Measurements from ENCODE around the gene MRPL36. TPM values are rescaled to one million over a fixed set of nuclear protein-coding genes. Genes with fewer than 3 reads are reported as not detected.
"Not testable (repeated sequence)": the region's sequence is repeated elsewhere in the genome, so short reads cannot be mapped to it uniquely, and the experiment has no call there.

The MRPL36 gene
- total RNA-seq, 2 experiments from 2014 or later = 60.7 to 63.4 TPM

DNA sequence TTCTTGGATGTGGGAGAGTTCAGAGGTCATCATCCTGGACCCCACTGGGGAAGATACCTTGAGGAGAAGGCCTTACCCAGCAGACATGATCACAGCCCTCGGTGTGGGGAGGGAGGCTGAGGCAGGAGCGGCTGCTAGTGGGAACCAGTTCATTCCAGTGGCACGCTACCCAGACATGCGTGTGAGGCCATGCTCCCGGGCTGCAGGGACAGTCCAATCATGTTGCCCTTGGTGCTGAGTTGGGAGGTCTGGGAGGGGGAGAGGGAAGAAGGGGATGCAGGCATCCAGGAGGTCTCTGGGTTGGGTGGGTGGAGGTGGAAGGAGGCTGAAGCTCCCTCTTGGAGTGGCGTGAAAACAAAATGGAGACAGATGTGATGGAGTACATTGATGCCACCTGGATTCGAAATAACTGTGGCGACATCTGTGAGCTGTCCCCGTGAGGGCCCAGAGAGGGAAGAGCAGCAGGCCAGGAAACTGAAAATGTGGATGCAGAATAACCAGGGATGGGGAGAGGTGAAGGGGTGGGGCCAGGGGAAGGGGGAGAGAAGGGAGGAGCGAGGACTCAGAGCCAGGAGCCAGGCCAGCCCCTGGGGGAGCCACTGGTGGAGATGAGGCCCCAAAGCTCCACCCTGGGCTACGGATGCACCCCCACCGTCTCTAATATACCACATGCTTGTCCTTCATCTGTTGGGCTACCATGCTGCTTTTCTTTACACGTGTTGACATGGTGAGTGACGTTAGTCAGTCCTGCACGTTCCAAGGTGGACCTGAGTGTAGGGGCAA lies 17.8 kb upstream of the MRPL36 start:
- Mint-ChIP-seq H3K4me3 (no peak overlapping the region), H3K36me3 (ENCODE audit: low read depth) (peaks cover 46% of the 10 kb centered on the region), H3K4me1 (ENCODE audit: low read depth) (no peaks in the 10 kb centered on the region), H3K9me3 (no peaks in the 10 kb centered on the region), H3K27ac (no peak overlapping the region), H3K27me3 (ENCODE audit: low read depth) (no peaks in the 10 kb centered on the region)
- DNase-seq = no peak
- intact Hi-C loops (cut with micrococcal nuclease) = no loop called here
- CTCF ChIA-PET = no interaction called here

DNA sequence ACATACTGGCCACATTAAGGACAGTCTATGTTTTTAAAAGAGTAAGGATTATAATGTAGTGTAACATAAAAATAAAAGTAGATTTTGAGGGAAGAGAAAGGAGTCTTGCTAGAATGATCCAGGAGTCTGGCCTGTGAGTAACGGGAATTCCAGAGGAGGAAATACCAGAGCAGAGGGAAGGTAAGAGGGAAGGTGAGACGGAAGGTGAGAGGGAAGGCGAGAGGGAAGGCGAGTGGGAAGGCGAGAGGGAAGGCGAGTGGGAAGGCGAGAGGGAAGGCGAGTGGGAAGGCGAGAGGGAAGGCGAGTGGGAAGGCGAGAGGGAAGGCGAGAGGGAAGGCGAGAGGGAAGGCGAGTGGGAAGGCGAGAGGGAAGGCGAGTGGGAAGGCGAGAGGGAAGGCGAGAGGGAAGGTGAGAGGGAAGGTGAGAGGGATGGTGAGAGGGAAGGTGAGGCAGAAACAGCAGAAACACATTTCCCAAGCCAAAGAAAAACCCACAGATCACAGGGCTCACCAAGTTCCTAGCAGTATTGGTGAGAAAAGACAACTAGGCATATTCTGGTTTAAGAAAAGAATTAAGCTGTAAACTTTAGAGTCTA lies 17.0 kb upstream of the MRPL36 start:
- H3K27me3 Mint-ChIP-seq (ENCODE audit: low read depth); intact Hi-C loops (cut with micrococcal nuclease); H3K9me3 Mint-ChIP-seq; H3K4me1 Mint-ChIP-seq (ENCODE audit: low read depth); DNase-seq; H3K4me3 Mint-ChIP-seq; H3K27ac Mint-ChIP-seq; CTCF ChIA-PET: not testable (repeated sequence)
- H3K36me3 Mint-ChIP-seq (ENCODE audit: low read depth) = peaks cover 46% of the 10 kb centered on the region

DNA sequence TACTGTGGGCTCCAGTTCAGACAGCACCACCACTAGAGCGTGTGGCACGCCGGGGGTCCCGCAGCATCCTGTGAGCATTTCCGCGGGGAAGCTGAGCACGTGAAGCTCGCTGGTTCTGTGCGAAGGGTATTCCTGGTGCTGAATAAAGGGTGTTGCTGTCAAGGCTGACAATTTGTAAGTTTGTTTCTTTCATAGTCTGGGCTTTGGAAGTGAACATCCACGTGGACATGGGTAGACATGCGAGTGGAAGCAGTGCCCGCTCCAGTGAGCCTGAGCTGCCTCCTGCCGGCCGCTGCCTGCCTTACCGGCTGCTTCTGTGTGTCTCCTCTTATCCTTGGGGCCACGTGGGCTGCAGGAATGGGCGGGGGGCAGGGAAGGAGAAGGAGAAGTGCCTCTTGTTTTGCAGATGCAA lies 16.2 kb upstream of the MRPL36 start:
- peaks cover 3% of the 10 kb centered on the region for H3K4me1 Mint-ChIP-seq (ENCODE audit: low read depth)
- no peak overlapping the region for H3K27ac Mint-ChIP-seq
- CTCF ChIA-PET = no interaction called here
- no peak for DNase-seq
- H3K36me3 Mint-ChIP-seq (ENCODE audit: low read depth) = peaks cover 48% of the 10 kb centered on the region
- H3K9me3 Mint-ChIP-seq = no peaks in the 10 kb centered on the region
- no peak overlapping the region for H3K4me3 Mint-ChIP-seq
- intact Hi-C loops (cut with micrococcal nuclease) = no loop called here
- no peaks in the 10 kb centered on the region for H3K27me3 Mint-ChIP-seq (ENCODE audit: low read depth)

DNA sequence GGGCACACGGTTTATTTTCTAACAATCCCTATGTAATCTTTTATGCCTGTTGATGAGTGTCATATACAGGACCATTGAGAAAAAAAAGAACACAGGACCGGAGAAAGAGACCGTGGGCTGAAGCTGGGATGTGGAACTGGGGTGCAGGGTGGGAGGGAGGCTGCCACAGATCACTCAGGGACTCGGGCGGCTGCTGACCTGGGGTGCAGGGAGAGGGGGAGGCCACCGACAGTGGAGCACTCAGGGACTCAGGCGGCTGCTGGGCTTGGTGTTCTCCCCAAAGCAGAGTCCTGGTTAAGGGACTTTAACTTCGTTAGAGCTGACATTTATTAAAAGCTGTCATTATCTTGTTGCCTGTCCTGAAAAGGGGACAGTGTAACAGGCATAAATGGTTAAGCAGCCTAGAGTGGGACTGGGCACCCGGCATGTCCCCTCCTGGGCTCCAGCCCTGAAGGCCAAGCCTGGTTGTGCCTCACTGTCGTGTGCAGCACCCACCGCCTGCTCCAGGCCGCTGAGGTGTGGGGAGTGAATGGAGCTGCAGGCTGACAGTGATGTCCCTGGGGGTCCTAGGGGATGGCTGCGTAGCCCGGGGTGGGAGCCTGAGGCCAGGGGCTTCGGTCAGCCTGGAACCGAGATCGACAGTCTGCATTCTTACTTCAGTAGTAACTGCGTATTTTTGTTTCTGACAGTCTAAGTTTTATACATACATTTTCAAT lies 15.6 kb upstream of the MRPL36 start:
- Mint-ChIP-seq H3K4me1 (ENCODE audit: low read depth) (peaks cover 3% of the 10 kb centered on the region), H3K4me3 (no peak overlapping the region), H3K27ac (no peak overlapping the region), H3K27me3 (ENCODE audit: low read depth) (no peaks in the 10 kb centered on the region), H3K9me3 (no peaks in the 10 kb centered on the region), H3K36me3 (ENCODE audit: low read depth) (peaks cover 46% of the 10 kb centered on the region)
- CTCF ChIA-PET = no interaction called here
- no peak for DNase-seq
- intact Hi-C loops (cut with micrococcal nuclease) = no loop called here

DNA sequence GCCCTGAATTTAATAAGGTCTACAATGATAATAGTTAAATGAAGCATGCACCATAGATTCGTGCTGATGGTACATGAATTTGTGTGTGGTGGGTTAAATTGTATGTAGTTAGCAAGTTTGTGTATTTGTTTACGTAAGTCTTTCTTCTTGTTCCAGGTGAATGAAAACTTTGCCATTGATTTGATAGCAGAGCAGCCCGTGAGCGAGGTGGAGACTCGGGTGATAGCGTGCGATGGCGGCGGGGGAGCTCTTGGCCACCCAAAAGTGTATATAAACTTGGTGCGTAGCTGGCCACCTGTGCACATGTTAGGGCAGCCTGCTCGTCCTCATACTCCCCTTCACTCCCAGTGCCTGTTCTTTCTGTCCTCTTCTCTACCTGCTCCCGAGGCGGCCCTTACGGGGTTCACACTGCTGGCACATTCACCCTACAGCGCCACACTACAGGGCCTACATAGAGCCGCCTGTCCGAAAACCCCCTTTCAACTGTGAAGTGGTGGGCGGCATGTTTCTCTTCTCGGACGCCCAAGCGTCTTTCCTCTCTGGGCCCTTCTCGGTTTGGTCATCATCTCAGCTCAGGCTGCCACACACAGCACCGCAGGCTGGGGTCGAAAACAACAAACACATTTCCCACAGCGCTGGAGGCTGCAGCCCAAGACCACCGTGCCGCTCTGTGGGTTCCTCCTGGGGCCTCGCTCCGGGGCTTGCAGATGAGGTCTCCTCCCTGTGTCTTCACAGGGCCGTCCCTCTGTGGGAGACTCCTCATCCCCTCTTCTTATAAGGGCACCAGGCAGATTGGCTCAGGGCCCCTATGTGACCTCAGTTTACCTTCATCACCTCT lies 14.8 kb upstream of the MRPL36 start:
- peaks cover 5% of the 10 kb centered on the region for H3K4me1 Mint-ChIP-seq (ENCODE audit: low read depth)
- no peak overlapping the region for H3K27ac Mint-ChIP-seq
- no peak overlapping the region for H3K4me3 Mint-ChIP-seq
- no peaks in the 10 kb centered on the region for H3K9me3 Mint-ChIP-seq
- peaks cover 45% of the 10 kb centered on the region for H3K36me3 Mint-ChIP-seq (ENCODE audit: low read depth)
- intact Hi-C loops (cut with micrococcal nuclease) = no loop called here
- CTCF ChIA-PET = no interaction called here
- no peak for DNase-seq
- H3K27me3 Mint-ChIP-seq (ENCODE audit: low read depth) = no peaks in the 10 kb centered on the region

DNA sequence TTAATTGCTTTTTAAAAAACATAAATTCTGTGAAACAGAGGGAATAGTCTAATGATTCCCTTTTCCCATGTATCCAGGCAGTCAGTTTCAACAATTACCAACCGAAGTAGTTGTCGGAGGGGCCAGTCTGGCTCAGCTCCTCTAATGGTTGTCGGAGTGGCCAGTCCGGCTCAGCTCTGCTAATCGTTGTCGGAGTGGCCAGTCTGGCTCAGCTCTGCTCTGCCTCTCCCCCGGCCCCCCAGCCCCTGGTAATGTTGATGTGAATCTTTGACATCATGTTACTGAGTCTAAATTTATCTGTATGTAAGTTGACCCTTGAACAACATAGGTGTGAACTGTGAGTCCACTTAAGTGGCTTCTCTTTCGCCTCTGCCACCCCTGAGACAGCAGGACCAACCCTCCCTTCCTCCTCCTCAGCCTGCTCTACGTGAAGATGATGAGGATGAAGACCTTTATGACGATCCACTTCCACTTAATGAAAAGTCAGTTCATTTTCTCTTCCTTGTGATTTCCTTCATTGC lies 11.0 kb upstream of the MRPL36 start:
- CTCF ChIA-PET = no interaction called here
- intact Hi-C loops (cut with micrococcal nuclease) = no loop called here
- no peak overlapping the region for H3K4me3 Mint-ChIP-seq
- no peaks in the 10 kb centered on the region for H3K9me3 Mint-ChIP-seq
- no peaks in the 10 kb centered on the region for H3K27me3 Mint-ChIP-seq (ENCODE audit: low read depth)
- DNase-seq = no peak
- no peak overlapping the region for H3K27ac Mint-ChIP-seq
- peaks cover 39% of the 10 kb centered on the region for H3K36me3 Mint-ChIP-seq (ENCODE audit: low read depth)
- peaks cover 19% of the 10 kb centered on the region for H3K4me1 Mint-ChIP-seq (ENCODE audit: low read depth)

DNA sequence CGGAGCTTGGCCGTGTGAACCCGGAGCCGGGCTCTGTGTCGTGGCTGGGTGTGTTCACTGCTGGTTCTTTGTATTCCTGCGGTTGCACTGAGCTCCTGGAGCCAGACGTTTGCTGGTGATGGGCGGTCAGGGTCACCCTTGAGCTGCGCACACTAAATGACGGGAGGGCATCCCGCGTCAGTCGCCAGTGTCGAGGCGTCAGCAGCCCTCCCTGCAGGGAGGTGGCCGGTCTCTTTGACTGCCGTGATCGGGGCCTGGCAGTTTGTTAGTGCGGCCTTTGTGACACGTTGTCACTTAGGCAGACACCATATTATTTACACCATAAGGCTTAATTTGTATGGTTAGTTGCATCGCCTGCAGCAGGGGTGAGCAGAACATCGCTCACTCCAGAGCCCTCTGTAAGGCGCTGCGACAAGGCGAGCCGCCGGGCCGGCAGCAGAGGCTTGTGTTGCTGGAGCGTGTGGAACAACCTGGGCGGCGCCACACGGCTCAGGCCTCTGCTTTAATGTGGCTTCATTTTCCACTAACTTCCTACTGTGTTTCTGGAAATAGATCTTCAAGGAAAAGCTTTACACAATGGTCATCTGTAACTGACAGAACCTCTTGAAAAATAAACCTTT lies 9.9 kb upstream of the MRPL36 start:
- CTCF ChIA-PET = no interaction called here
- peaks cover 36% of the 10 kb centered on the region for H3K36me3 Mint-ChIP-seq (ENCODE audit: low read depth)
- no peak for DNase-seq
- H3K4me3 Mint-ChIP-seq = no peak overlapping the region
- H3K27me3 Mint-ChIP-seq (ENCODE audit: low read depth) = no peaks in the 10 kb centered on the region
- intact Hi-C loops (cut with micrococcal nuclease) = no loop called here
- no peak overlapping the region for H3K27ac Mint-ChIP-seq
- H3K9me3 Mint-ChIP-seq = no peaks in the 10 kb centered on the region
- peaks cover 19% of the 10 kb centered on the region for H3K4me1 Mint-ChIP-seq (ENCODE audit: low read depth)

DNA sequence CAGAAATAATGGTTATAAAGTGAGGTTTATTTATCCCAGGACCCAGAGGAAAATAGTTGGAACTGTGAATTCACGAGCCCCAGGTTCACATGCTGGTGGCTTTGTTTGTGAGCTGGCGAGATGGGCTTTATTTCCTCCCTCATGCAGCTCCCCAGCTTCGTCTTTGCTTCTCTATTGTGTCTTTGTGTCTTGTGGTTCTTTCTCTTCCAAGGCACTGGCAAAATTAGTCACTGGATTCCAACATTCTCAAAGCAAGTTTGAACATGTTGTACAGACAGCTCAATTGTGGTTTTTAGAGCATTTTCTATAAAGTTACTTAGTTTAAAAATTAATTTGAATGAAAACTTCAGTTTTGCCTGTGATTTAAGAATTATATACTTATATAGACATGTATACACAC lies 8.8 kb upstream of the MRPL36 start:
- Mint-ChIP-seq H3K4me3 (no peak overlapping the region), H3K27ac (no peak overlapping the region)
- CTCF ChIA-PET = interaction anchor here (0.9 kb wide), 1 partner anchor 69 kb away, joined by 3 read pairs; no protein-coding TSS in a partner anchor

DNA sequence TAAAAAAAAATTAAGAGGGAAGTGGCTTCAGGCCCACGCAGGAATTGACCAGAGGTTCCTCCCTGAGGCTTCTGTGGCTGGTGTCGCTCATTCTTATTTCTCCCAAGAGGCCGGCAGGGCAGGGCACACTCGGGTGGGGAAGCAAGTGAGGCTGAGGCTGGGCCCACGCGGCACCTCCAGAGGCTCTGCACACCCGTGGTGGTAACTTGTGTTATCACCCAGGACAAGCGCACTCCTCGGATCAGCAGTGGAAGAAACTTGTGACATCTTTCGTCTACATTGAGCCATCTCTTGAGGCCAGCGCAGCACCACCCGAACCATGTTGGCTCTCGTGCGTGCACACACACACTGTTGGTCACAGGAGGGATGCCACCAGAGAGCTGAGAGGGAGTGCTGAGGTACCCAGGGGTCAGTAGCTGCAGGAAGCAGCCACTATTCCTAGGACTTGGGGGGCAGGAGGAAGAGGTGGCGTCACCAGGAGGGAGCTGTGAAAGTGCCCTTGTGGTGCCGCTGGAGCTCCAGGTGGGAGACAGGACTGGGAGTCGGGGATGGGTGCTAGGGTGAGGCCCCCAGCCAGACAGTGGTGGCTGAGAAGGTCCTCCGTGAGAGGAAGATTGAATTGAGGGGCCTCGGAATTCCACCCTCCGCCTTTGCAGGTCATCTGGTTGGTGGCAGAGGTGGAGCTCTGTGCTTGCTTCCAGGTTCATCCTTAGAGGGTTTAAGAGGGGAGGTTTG lies 8.0 kb upstream of the MRPL36 start:
- peaks cover 37% of the 10 kb centered on the region for H3K4me1 Mint-ChIP-seq (ENCODE audit: low read depth)
- peaks cover 48% of the 10 kb centered on the region for H3K36me3 Mint-ChIP-seq (ENCODE audit: low read depth)
- CTCF ChIA-PET = interaction anchor here (0.9 kb wide), 1 partner anchor 68 kb away, joined by 3 read pairs; no protein-coding TSS in a partner anchor
- DNase-seq = no peak
- no peaks in the 10 kb centered on the region for H3K27me3 Mint-ChIP-seq (ENCODE audit: low read depth)
- intact Hi-C loops (cut with micrococcal nuclease) = no loop called here
- H3K27ac Mint-ChIP-seq = no peak overlapping the region
- H3K9me3 Mint-ChIP-seq = no peaks in the 10 kb centered on the region
- H3K4me3 Mint-ChIP-seq = no peak overlapping the region

More for the DNA sequence above, 8.8 kb upstream of the MRPL36 start:
- intact Hi-C loops (cut with micrococcal nuclease) = no loop called here
- peaks cover 41% of the 10 kb centered on the region for H3K36me3 Mint-ChIP-seq (ENCODE audit: low read depth)
- no peak for DNase-seq
- H3K4me1 Mint-ChIP-seq (ENCODE audit: low read depth) = peaks cover 29% of the 10 kb centered on the region
- no peaks in the 10 kb centered on the region for H3K27me3 Mint-ChIP-seq (ENCODE audit: low read depth)
- H3K9me3 Mint-ChIP-seq = no peaks in the 10 kb centered on the region

DNA sequence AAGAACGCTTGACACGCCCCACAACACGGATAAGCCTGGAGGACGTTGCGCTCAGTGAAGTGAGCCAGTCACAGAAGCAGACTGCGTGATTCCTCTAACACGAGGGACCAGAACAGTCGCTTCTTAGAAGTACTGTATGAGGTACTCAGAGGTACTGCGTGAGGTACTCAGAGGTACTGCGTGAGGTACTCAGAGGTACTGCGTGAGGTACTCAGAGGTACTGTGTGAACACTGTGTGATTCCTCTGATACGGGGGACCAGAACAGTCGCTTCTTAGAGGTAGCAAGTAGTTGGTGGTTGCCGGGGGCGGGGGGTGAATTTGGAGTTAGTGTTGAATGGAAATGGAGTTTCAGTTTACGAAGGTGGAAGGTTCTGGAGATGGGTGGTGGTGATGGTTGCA lies 7.3 kb upstream of the MRPL36 start:
- Mint-ChIP-seq H3K36me3 (ENCODE audit: low read depth) (peaks cover 48% of the 10 kb centered on the region), H3K4me1 (ENCODE audit: low read depth) (peaks cover 43% of the 10 kb centered on the region), H3K9me3 (no peaks in the 10 kb centered on the region), H3K27me3 (ENCODE audit: low read depth) (no peaks in the 10 kb centered on the region), H3K27ac (no peak overlapping the region), H3K4me3 (no peak overlapping the region)
- intact Hi-C loops (cut with micrococcal nuclease) = no loop called here
- DNase-seq = no peak
- CTCF ChIA-PET = no interaction called here

DNA sequence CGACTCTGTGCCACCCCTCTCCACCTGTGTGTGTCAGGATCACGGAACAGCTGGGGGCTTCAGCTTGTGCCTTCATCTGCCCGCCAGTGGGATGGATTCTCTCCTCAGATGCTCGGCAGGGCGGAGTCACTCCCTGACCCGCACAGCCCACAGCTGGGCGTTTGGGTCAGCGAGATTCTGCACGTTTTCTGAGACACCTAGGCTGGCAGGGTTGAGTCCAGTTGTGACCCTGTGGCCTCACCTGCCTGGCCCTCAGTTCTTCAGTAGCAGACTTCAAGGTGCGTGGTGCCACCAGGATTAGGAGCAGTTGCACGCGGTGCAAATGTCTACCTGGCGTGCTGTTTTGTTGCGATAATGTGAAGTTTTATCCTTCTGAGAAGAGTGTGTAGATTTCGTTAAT lies 6.6 kb upstream of the MRPL36 start:
- intact Hi-C loops (cut with micrococcal nuclease) = no loop called here
- H3K4me3 Mint-ChIP-seq = no peak overlapping the region
- DNase-seq = no peak
- H3K4me1 Mint-ChIP-seq (ENCODE audit: low read depth) = peaks cover 41% of the 10 kb centered on the region
- CTCF ChIA-PET = no interaction called here
- no peak overlapping the region for H3K27ac Mint-ChIP-seq
- H3K27me3 Mint-ChIP-seq (ENCODE audit: low read depth) = no peaks in the 10 kb centered on the region
- H3K36me3 Mint-ChIP-seq (ENCODE audit: low read depth) = peaks cover 43% of the 10 kb centered on the region
- no peaks in the 10 kb centered on the region for H3K9me3 Mint-ChIP-seq
